Nephron (organoid): ENCODE results near the gene RBM19.

ENCODE experiments used
- H3K27ac Mint-ChIP-seq, 3 experiments: 2 replicates each; pipeline ENCODE4 v1.8.0; 2020; ENCODE audit warnings: mixed read lengths in 3 of 3, mild to moderate bottlenecking in 2 of 3, moderate library complexity in 1 of 3
- H3K27me3 Mint-ChIP-seq: 2 replicates; pipeline ENCODE4 v1.8.0; 2021; ENCODE audit warnings: low read depth, mild to moderate bottlenecking, moderate library complexity, mixed read lengths
- H3K36me3 Mint-ChIP-seq: 2 replicates; pipeline ENCODE4 v1.8.0; 2020; ENCODE audit warnings: low read depth, mixed read lengths
- H3K4me1 Mint-ChIP-seq: 2 replicates; pipeline ENCODE4 v1.8.0; 2020; ENCODE audit warnings: mixed read lengths
- H3K4me3 Mint-ChIP-seq, 3 experiments: 2 replicates each; pipeline ENCODE4 v1.8.0; 2020; ENCODE audit warnings: mild to moderate bottlenecking in 3 of 3, mixed read lengths in 3 of 3, moderate library complexity in 2 of 3
- H3K9me3 Mint-ChIP-seq: 2 replicates; pipeline ENCODE4 v1.8.0; 2020; ENCODE audit warnings: mixed read lengths
- CTCF ChIP-seq, 3 experiments: fragments of 200-600 bp; sonication (generic); IDR thresholded peaks; one replicate each; pipeline ENCODE4 v1.5.0; 2021; ENCODE audit warnings: antibody characterized with exemption in 3 of 3; ENCODE audit not compliant: unreplicated experiment in 3 of 3

RBM19 gene

GRCh38 chr12:113774526-113774925, 191.6 kb downstream of the RBM19 start:
- H3K9me3 Mint-ChIP-seq = peaks cover 3% of the 10 kb centered on the region
- no peak for TF ChIP-seq CTCF (IDR thresholded peaks at IDR 0.05; ENCODE audit: unreplicated experiment in 3 of 3)
- no peak overlapping the region for H3K27ac Mint-ChIP-seq
- no peaks in the 10 kb centered on the region for H3K4me1 Mint-ChIP-seq
- no peaks in the 10 kb centered on the region for H3K36me3 Mint-ChIP-seq
- no peak overlapping the region for H3K4me3 Mint-ChIP-seq
- H3K27me3 Mint-ChIP-seq = peaks cover 28% of the 10 kb centered on the region

GRCh38 chr12:113772505-113773030, 193.6 kb downstream of the RBM19 start:
- Mint-ChIP-seq H3K9me3 (peaks cover 3% of the 10 kb centered on the region), H3K4me3 (no peak overlapping the region), H3K27me3 (peaks cover 25% of the 10 kb centered on the region), H3K27ac (no peak overlapping the region), H3K4me1 (no peaks in the 10 kb centered on the region), H3K36me3 (no peaks in the 10 kb centered on the region)
- TF ChIP-seq CTCF (IDR thresholded peaks at IDR 0.05; ENCODE audit: unreplicated experiment in 3 of 3) = no peak

GRCh38 chr12:113770389-113770865, 195.7 kb downstream of the RBM19 start:
- Mint-ChIP-seq H3K4me3 (no peak overlapping the region), H3K9me3 (peaks cover 3% of the 10 kb centered on the region), H3K36me3 (no peaks in the 10 kb centered on the region), H3K4me1 (no peaks in the 10 kb centered on the region), H3K27ac (no peak overlapping the region), H3K27me3 (peaks cover 29% of the 10 kb centered on the region)
- TF ChIP-seq CTCF (IDR thresholded peaks at IDR 0.05; ENCODE audit: unreplicated experiment in 3 of 3) = no peak

GRCh38 chr12:113769305-113769704, 196.8 kb downstream of the RBM19 start:
- peaks cover 34% of the 10 kb centered on the region for H3K27me3 Mint-ChIP-seq
- no peak overlapping the region for H3K4me3 Mint-ChIP-seq
- H3K36me3 Mint-ChIP-seq = no peaks in the 10 kb centered on the region
- no peaks in the 10 kb centered on the region for H3K4me1 Mint-ChIP-seq
- H3K27ac Mint-ChIP-seq = no peak overlapping the region
- no peak for TF ChIP-seq CTCF (IDR thresholded peaks at IDR 0.05; ENCODE audit: unreplicated experiment in 3 of 3)
- H3K9me3 Mint-ChIP-seq = peaks cover 3% of the 10 kb centered on the region

GRCh38 chr12:113768850-113769249, 197.3 kb downstream of the RBM19 start:
- no peak overlapping the region for H3K4me3 Mint-ChIP-seq
- TF ChIP-seq CTCF (IDR thresholded peaks at IDR 0.05; ENCODE audit: unreplicated experiment in 3 of 3) = no peak
- H3K27me3 Mint-ChIP-seq = peaks cover 34% of the 10 kb centered on the region
- H3K27ac Mint-ChIP-seq = no peak overlapping the region
- H3K4me1 Mint-ChIP-seq = no peaks in the 10 kb centered on the region
- H3K36me3 Mint-ChIP-seq = no peaks in the 10 kb centered on the region
- peaks cover 3% of the 10 kb centered on the region for H3K9me3 Mint-ChIP-seq
